Chondrocyte (in vitro differentiated cells): ENCODE data around the gene MGAT4C. TPM values are rescaled to one million over a fixed set of nuclear protein-coding genes. Genes with fewer than 3 reads are reported as not detected.

Source experiments
- DNase-seq: peaks from one replicate; pipeline ENCODE4 v3.0.0; 2021; ENCODE audit warnings: mixed read lengths, low spot score
- H3K27ac Mint-ChIP-seq: one replicate; pipeline ENCODE4 v1.8.0; 2021; ENCODE audit warnings: mild to moderate bottlenecking, moderate library complexity, mixed read lengths; ENCODE audit not compliant: unreplicated experiment
- H3K27me3 Mint-ChIP-seq: 2 replicates; pipeline ENCODE4 v1.8.0; 2021; ENCODE audit warnings: low read depth, mixed read lengths
- H3K36me3 Mint-ChIP-seq: 2 replicates; pipeline ENCODE4 v1.8.0; 2021; ENCODE audit warnings: low read depth, mixed read lengths
- H3K4me1 Mint-ChIP-seq: 2 replicates; pipeline ENCODE4 v1.8.0; 2021; ENCODE audit warnings: low read depth, mild to moderate bottlenecking, mixed read lengths
- H3K4me3 Mint-ChIP-seq: one replicate; pipeline ENCODE4 v1.8.0; 2021; ENCODE audit warnings: mild to moderate bottlenecking, moderate library complexity, mixed read lengths; ENCODE audit not compliant: unreplicated experiment
- H3K9me3 Mint-ChIP-seq: 2 replicates; pipeline ENCODE4 v1.8.0; 2021; ENCODE audit warnings: low read depth, mixed read lengths
- CTCF ChIP-seq: fragments of 200-600 bp; sonication (generic); IDR thresholded peaks from 2 replicates; pipeline ENCODE4 v1.5.0; 2021; ENCODE audit warnings: antibody characterized with exemption, mild to moderate bottlenecking, moderate library complexity
- total RNA-seq: library from RNA; stranded (reverse); gene quantifications from 3 replicates; pipeline ENCODE4 v1.2.1, GENCODE V29; 2021

The MGAT4C gene
- total RNA-seq, 1 donor from 2014 or later: 0.30 TPM

- no peak for TF ChIP-seq CTCF
- H3K4me3 Mint-ChIP-seq: no peak overlapping the region
- H3K4me1 Mint-ChIP-seq: no peaks in the 10 kb centered on the region
Measured at GRCh38 chr12:86050010-86050409, 206.2 kb downstream of the MGAT4C start.

GRCh38 chr12:86044396-86044795, 211.8 kb downstream of the MGAT4C start:
- Mint-ChIP-seq H3K4me1 (no peaks in the 10 kb centered on the region), H3K27ac (no peak overlapping the region), H3K27me3 (peaks cover 2% of the 10 kb centered on the region), H3K4me3 (no peak overlapping the region), H3K9me3 (peaks cover 32% of the 10 kb centered on the region), H3K36me3 (peaks cover 8% of the 10 kb centered on the region)
- DNase-seq: peak; percentile 54
- TF ChIP-seq CTCF: no peak

More at GRCh38 chr12:86050010-86050409, 206.2 kb downstream of the MGAT4C start:
- H3K9me3 Mint-ChIP-seq: no peaks in the 10 kb centered on the region
- no peak overlapping the region for H3K27ac Mint-ChIP-seq
- DNase-seq: no peak
- no peaks in the 10 kb centered on the region for H3K36me3 Mint-ChIP-seq
- H3K27me3 Mint-ChIP-seq: peaks cover 2% of the 10 kb centered on the region

- no peak for TF ChIP-seq CTCF
- peaks cover 21% of the 10 kb centered on the region for H3K36me3 Mint-ChIP-seq
- H3K9me3 Mint-ChIP-seq: peaks cover 52% of the 10 kb centered on the region
Measured at GRCh38 chr12:86042062-86042461, 214.1 kb downstream of the MGAT4C start.

GRCh38 chr12:86018361-86018760, 237.8 kb downstream of the MGAT4C start:
- Mint-ChIP-seq H3K4me1 (no peaks in the 10 kb centered on the region), H3K4me3 (no peak overlapping the region), H3K36me3 (no peaks in the 10 kb centered on the region), H3K9me3 (no peaks in the 10 kb centered on the region), H3K27me3 (no peaks in the 10 kb centered on the region), H3K27ac (no peak overlapping the region)
- no peak for DNase-seq
- no peak for TF ChIP-seq CTCF

More at GRCh38 chr12:86042062-86042461, 214.1 kb downstream of the MGAT4C start:
- Mint-ChIP-seq H3K4me1 (no peaks in the 10 kb centered on the region), H3K4me3 (no peak overlapping the region), H3K27me3 (no peaks in the 10 kb centered on the region), H3K27ac (no peak overlapping the region)
- no peak for DNase-seq

- Mint-ChIP-seq H3K4me1 (no peaks in the 10 kb centered on the region), H3K4me3 (no peak overlapping the region), H3K27me3 (no peaks in the 10 kb centered on the region), H3K27ac (no peak overlapping the region), H3K9me3 (no peaks in the 10 kb centered on the region), H3K36me3 (no peaks in the 10 kb centered on the region)
- no peak for DNase-seq
- no peak for TF ChIP-seq CTCF
Measured at GRCh38 chr12:86015026-86015425, 241.2 kb downstream of the MGAT4C start.
